NOMO-1 (cell line): ENCODE data around the gene SMIM12.

Experiments used
- DNase-seq, 2 experiments: peaks; one replicate each; lab custom pipeline; 2025; ENCODE audit not compliant: unreplicated experiment in 2 of 2; lab: John Stamatoyannopoulos, UW

SMIM12 gene

GRCh38 chr1:34859446-34860200, at the start of gene SMIM12:
TSS of gene SMIM12 (minus strand) at chr1:34859749. CDS start at chr1:34855977, 3,772 bp downstream.
- peak; percentile 91 to 95 for DNase-seq

GRCh38 chr1:34908369-34908768, 48.8 kb upstream of the SMIM12 start:
- DNase-seq = no peak

GRCh38 chr1:34907487-34908090, 48.0 kb upstream of the SMIM12 start:
- no peak for DNase-seq

GRCh38 chr1:34906756-34907155, 47.2 kb upstream of the SMIM12 start:
- no peak for DNase-seq

GRCh38 chr1:34906222-34906621, 46.7 kb upstream of the SMIM12 start:
- no peak for DNase-seq

- no peak for DNase-seq
These were observed 45.5 kb upstream of the SMIM12 start for GRCh38 chr1:34905098-34905459.

- DNase-seq = no peak
These were observed 44.9 kb upstream of the SMIM12 start for GRCh38 chr1:34904236-34905097.

GRCh38 chr1:34901919-34902318, 42.4 kb upstream of the SMIM12 start:
- no peak for DNase-seq

- no peak for DNase-seq
These were observed 41.4 kb upstream of the SMIM12 start for GRCh38 chr1:34900775-34901502.

- DNase-seq = no peak
These were observed 40.4 kb upstream of the SMIM12 start for GRCh38 chr1:34899906-34900305.

- DNase-seq = no peak
These were observed 39.9 kb upstream of the SMIM12 start for GRCh38 chr1:34899471-34899870.

GRCh38 chr1:34898330-34898761, 38.8 kb upstream of the SMIM12 start:
- no peak for DNase-seq

- DNase-seq = no peak
These were observed 37.1 kb upstream of the SMIM12 start for GRCh38 chr1:34896612-34897011.

- no peak for DNase-seq
These were observed 30.2 kb upstream of the SMIM12 start for GRCh38 chr1:34889705-34890104.

GRCh38 chr1:34887593-34887992, 28.0 kb upstream of the SMIM12 start:
- no peak for DNase-seq

GRCh38 chr1:34885405-34886247, 26.1 kb upstream of the SMIM12 start:
- DNase-seq = no peak

GRCh38 chr1:34884961-34885360, 25.4 kb upstream of the SMIM12 start:
- DNase-seq = no peak

GRCh38 chr1:34884536-34884935, 25.0 kb upstream of the SMIM12 start:
- no peak for DNase-seq

- no peak for DNase-seq
These were observed 19.7 kb upstream of the SMIM12 start for GRCh38 chr1:34879230-34879629.

GRCh38 chr1:34876406-34876805, 16.9 kb upstream of the SMIM12 start:
- no peak for DNase-seq
